HL-60/S4 treated with phorbol 12-myristate 13-acetate at 8.2 ng/mL for 4 days and 3 days (cell line): ENCODE measurements around the gene EPS8L3.
"Not testable (repeated sequence)": the region's sequence is repeated elsewhere in the genome, so short reads cannot be mapped to it uniquely, and the experiment has no call there.

ENCODE experiments used
- in situ Hi-C: fragments of 300-500 bp; cut with MboI; formaldehyde crosslinking; loops from 2 replicates; pipeline ENCODE4 v1.15.0; 2022; ENCODE audit warnings: low sequenced_read_pairs

Gene EPS8L3

DNA sequence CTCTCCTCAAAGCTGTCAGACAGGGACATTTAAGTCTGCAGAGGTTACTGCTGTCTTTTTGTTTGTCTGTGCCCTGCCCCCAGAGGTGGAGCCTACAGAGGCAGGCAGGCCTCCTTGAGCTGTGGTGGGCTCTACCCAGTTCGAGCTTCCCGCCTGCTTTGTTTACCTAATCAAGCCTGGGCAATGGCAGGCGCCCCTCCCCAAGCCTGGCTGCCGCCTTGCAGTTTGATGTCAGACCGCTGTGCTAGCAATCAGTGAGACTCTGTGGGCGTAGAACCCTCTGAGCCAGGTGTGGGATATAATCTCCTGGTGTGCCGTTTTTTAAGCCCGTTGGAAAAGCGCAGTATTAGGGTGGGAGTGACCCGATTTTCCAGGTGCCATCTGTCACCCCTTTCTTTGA is 15.4 kb downstream of the EPS8L3 start:
- in situ Hi-C loops = not testable (repeated sequence)

DNA sequence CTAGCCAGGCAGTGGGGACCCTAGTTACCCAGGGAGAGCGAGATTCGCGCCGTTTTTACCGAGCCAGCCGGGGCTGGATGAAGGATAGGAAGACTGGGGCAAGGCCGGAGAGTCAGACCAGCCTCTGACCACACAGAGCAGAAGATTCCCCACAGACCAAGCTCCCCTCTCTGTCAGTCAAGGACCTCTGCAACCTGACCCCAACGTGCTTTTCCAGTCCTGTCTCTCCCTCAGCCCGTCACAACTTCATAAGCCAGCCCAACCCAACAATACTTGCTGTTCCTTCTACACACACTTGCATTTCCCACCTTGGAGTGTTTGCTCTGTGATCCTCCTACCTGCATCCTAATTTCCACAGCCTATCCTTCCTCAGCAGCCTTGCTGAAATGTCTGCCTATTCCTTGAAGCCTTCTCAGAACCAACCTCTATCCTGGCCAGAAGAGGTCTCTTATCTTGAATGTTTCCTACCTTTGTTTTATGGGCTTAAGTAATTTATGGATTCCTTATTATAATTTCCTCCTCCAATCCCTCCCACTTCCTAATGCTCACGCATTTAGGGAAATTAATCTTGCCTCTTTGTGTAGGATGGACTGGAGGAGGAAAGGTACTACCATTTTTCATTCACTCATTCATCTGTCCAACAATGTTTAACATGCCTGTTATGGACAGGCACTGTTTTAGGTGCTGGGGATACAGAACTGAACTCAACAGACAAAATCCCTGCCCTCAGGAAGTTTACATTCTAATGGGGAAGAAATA is 22.9 kb downstream of the EPS8L3 start, which contains the start of gene GSTM3:
Gene GSTM3, minus strand, starts transcription at position 424 of the 759 bp plus-strand sequence. CDS start 751 bp downstream, outside the sequence.
- in situ Hi-C loops = no loop called here

DNA sequence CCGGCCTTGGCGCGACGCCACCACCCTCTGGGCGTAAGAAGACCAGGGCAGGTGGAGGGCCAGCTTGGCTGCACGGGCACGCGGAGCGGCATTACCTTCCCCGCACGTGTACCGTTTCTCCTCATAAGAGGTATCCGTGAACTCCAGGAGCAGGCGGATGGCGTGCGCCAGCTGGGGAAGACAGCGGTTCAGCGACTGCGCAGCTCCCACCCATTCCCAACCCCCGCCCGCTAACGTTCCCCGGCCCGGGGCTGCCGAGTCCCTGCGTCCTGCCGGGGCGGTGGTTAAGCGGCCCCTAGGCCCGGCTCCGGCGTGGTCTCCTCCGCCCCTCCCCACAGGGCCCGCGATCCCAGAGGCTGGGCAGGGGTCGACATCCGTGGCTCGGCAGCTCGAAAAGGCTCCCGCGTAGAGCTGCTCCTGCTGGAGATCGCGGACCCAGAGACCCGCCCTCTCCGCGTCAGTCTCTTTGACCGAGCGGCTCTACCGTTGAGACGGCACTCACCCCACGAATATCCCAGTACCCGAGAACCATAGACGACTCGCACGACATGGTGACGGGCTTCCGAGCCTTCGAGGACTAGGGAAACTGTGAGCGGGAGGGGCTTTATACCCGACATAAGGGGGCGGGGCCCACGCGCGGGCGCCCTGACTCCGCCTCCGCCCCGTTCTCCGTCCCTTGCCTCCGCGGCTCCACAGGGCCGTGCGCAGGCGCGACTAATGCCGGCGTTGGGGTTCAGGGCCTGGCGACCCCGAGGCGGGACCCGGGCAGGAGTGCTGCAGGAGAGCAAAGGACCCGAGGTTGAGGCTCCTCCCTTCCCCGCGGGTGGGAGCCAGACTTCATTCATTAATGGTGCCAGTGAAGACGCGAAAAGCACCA is 23.7 kb downstream of the EPS8L3 start:
- in situ Hi-C loops = no loop called here

DNA sequence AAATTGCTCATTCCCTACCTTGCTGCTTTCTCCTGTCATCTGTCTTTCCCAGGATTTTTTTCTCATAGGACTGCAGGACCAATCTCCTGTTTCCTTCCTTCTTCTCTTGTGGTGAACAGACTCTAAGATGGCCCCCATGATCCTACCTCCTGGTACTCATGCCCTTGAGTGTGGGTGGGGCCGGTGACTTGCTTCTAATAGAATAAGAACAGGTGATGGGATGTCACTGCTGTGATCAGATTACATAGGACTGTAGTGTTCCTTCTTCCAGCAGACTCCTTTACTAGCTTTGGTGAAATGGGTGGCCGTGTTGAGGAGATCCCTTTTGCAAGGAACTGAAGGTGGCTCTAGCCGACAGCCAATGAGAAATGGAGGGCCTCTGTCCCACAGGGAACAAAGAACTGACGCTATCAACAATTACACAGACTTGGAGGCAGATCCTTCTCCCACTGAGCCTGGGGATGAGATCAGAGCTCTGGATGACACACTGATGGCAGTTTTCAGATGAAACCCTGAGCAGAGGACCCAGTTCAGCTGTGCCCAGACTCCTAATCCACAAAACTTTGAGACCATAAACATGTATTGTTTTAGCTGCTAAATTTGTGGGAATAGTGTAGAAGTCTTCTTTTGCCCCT is 30.4 kb downstream of the EPS8L3 start:
- in situ Hi-C loops = no loop called here

DNA sequence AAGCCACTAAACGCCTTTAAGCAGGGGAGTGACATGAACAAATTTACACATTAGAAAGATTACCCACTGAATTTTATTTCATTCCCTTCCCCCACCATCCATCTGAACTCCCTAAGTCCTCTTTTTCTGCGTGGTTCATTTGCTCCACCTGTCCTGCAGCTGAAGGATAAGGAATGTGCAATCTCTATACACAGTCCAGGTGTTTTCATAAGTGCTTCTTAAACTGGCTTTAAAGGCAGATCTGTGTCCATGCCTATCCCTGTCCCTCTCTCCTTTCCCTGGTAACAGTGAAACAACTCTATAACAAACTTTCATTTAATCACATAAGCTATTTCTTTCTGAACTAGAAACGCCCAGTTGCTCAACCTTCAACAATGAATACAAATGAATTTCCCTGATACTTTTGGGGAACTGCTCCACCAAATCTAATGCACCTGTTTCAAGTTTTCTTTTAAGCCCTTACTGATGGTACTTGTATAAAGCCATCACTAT is 31.3 kb downstream of the EPS8L3 start:
- in situ Hi-C loops = no loop called here

DNA sequence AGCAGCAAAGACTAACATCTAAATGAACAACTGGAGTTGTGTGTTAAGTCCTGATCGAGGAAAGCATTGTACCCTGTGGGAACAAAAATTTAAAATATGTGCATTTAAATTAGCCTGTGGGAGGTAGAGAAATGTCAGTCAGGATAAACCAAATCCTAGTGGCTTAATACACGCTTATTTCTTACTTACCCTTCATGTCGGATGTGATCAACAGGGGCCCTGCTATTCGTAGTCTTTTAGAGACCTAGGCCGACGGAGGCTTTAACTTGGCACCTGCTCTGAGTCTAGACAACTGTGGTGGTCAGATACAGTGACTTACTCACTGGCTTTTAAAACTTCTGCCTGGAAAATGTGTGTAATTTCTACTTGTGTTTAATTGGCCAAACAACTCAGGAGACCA is 33.1 kb downstream of the EPS8L3 start:
- in situ Hi-C loops = no loop called here

DNA sequence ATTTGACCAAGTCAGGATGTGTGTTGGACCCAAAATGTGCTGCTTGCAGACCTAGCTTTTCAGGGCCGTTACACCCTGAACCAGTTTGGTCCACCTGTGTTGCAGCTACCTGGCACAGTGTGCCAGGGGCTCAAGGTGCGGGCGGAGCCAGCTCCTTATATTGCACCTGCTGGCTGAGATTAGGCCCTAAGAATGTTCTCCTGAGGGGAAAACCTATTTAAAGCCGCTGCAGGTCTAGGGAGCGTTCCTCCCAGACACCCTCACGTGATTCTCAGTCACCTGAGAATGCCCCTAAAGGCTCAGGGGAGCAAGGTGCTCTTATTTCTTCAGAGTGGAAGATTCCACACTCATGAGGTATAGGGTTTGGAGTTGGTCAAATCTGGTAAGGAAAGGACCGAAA is 34.9 kb downstream of the EPS8L3 start:
- in situ Hi-C loops = no loop called here

DNA sequence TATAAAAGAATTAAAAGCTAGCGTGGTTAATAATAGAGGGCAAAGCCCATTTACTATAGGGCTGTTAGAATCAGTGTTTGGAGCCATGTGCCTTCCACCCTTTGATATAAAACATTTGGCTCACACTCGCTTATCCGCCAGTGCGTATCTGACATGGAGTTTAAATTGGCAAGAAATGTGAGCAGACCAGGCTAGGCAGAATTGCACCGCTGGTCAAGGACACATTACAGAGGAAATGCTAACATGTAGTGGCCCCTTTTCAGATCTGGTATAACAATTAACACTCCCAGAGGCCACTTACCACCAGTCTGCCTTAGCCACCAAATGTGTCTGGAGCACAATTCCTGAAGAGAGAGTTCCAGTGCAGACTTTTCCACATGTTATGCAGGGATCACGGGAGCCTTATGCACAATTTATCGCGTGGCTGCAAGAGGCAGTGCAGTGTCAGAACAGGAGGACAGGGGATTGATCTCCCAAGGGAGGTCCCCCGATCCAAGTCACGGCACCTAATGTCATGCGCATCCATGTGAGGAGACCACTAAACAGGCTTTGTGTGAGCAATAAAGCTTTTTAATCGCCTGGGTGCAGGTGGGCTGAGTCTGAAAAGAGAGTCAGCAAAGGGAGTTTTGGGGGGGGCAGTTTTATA is 36.9 kb downstream of the EPS8L3 start:
- in situ Hi-C loops = no loop called here

DNA sequence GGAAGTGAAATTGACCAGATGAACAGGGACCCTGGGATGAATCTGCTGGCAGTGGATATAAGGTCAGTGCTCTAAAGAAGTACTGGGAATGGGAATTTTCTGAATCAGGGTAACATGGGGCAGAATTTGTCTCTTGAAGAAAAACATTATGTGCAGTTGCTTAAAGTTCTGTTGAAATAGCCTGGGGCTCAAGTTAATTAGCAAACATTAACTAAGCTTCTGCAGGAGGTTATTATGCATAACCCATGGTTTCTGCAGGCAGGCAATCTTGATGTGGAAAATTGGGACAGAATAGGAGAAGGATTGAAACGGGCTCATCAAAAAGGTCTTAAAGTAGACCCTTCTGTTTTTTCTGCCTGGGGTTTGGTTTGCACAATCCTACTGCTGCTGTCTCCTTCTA is 37.7 kb downstream of the EPS8L3 start:
- in situ Hi-C loops = no loop called here

DNA sequence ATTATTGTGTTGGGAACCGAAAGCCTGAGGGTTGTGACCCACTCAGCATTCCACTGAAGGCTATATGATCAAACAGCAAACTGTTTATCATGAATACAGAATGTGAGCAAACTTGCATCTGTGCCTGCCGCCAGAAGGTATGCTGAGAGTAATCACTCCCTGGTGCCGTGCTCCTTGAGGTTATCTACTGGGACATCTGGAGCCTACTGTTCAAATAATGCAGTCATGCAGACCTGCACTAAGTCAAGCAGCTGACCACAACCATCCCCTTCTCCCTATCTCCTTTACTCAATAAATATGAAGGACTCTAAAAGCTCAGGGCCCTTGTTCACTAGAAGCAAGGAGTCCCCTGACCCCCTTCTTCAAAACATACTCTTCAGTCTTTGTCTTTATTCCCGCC is 38.2 kb downstream of the EPS8L3 start:
- in situ Hi-C loops = no loop called here

DNA sequence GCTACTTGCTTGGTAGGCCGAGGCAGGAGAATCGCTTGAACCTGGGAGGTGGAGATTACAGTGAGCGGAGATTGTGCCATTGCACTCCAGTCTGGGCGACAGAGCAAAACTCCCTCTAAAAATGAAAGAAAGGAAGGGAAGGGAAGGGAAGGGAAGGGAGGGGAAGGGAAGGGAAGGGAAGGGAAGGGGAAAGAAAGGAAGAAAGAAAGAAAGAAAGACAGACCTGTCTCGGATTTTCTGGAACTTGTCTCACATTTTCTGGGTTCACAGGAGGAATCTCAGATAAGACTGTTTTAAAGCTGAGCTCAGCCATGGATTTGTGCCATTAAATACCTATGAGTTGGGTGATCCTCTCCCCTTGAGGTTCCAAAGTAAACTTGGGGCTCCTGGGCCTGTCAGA is 38.8 kb downstream of the EPS8L3 start:
- in situ Hi-C loops = no loop called here

DNA sequence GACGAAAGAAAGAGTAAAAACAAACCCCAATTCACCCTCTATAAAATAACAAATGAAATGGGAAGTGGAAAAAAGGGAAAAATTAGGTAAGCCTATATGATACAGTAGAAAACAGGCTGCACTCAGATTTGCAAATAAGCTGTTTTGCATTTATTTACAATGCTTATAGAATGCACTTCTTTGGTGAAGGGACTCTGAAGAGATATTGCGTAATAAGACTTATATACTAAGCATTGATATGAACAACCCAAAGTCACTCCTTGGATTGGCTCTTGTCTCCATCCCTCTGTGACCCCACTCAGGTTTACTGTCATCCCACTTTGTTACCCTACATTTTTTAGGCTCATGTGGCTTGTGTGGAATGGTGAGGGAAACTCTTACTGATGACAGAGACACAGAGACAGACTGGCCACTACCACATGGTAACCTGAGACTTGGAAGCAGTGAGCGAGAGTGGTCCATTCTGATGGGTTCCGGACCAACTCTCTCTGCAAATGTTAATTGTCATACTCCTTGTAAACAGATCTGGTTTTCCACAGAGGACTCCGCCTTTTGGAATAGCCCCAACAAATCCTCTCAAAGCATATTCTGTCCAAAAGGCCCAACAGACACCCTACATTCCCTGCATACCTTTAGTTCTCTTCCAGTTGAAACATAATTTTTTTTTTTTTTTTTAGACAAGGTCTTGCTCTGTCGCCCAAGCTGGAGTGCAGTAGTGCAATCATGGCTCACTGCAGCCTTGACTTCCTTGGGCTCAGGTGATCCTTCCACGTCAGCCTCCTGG is 40.6 kb downstream of the EPS8L3 start:
- in situ Hi-C loops = no loop called here

DNA sequence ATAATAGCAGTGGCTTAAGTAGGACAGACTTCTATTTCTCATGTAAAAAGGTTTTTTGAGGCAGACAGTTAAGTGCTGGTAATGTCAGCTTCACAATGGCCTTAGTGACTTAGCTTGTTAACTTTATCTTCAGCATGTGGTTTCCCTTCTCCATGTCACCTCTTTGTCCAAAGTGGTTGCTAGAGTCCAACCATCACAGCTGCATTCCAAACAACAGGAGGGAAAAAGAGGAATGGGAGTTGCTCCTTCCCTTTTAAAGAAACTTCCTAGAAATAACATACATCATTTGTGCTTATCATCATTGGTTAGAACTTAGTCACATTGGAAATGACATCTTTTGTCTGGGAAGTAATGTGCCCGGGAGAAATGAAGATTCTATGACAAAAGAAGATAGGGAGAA is 41.8 kb downstream of the EPS8L3 start:
- in situ Hi-C loops = no loop called here

DNA sequence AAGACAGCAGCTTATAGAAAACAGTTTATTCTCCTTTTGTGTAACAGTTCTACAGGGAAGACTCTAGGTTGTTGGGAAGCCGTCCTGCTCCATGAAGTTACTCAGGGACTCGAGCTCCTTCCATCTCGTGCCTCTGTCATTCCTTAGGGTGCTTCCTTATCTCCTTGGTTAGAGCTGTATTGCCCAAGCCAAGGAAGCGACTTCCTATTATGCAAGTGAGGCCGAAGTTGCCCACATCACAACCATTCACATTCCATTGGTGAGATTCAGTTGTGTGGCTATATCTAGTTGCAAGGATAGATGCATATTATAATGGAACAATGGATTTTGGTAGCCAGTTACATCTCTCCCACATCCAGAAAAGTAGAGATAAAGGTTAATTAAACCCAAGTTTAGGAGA is 42.7 kb downstream of the EPS8L3 start:
- in situ Hi-C loops = no loop called here

DNA sequence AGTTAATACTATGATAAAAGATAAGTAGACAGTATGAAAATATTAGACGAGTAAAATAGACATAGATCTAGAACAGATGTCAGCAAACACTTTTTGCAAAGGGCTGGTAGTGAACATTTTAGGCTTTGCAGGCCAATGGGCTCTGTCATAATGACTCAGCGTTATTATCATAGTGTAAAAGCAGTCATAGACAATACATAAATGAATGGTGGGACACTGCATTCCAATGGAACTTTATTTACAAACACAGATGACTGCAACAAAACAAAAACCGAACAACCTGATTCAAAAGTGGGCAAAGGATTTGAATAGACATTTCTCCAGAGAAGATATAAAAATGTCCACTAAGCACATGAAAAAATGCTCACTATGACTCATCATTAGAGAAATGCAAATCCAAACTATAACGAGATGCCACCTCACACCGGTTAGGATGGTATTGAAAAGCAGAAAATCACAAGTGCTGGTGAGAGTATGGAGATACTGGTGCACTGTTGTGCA is 44.3 kb downstream of the EPS8L3 start:
- in situ Hi-C loops = no loop called here

DNA sequence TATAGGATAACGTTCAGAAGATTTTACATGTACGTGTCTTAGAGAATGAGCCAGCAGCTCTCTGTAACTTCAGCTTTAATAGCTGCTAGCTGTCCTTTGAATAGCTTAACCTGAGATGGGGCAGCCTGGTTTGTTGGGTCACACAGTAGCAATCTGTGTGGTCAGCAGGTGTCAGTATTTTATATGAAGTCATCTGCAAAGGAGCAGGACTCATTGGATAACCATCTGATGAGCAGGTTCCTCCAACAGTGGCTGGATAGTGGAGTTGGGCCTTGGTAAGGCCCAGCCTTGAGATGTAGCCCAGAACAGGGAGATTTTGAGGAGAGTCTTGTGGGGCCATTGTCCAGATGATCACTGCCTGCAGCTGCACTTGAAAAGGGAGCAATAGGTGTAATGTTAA is 45.2 kb downstream of the EPS8L3 start:
- in situ Hi-C loops = no loop called here

DNA sequence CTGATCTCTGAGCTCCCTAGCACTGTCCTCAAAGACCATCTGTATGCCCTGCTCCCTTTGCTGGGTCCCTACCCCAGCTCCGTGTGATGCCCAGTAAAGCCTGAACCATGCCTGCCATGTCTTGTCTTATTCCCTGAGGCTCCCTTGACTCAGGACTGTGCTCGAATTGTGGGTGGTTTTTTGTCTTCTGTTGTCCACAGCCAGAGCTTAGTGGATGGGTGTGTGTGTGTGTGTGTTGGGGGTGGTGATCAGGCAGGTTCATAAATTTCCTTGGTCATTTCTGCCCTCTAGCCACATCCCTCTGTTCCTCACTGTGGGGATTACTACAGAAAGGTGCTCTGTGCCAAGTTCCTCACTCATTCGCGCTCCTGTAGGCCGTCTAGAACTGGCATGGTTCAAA is 46.0 kb downstream of the EPS8L3 start:
- in situ Hi-C loops = no loop called here

DNA sequence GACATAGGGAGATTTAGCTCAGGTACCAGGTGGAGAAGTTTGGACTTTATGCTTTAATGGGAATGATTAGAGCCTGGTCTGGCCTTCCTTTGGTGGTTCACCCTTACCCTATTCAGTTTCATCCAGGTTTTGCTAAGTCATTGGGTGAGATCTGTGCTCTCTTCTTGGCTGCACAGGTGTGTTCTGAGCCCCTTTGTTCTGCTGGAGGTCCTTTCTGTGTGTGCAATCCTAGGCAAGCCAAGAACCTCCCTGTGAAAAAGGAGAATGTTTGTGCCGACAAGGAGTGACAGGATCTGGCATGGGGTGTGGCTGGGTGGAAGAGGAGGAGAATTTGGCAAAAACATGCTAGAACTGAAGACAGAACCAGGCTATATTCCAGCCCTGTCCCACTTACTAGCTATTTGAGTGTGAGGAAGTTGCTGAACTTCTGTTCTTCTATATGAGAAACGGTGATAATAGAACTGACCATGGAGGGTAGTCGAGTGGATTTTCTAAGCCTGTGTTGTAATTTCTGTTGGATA is 47.1 kb downstream of the EPS8L3 start:
- in situ Hi-C loops = no loop called here

DNA sequence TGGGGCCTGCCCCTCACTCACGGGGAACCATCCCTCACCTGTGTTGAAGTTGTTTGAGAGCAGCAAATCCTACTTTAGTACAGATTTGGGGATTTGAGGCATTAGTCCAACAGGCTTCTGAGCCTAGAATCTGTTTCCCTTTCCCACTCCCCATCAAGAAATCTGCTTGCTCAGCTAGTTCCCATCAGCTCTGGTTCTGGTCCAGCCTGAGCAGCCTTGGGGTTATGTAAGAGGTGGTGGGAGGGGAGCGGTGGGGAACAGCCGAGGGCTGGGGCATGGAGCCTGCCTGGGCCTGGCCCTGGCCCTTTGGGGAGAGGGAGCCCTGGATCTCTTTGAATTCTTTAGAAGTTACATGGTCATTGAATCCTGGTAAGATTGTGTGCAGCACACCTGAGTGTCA is 47.6 kb downstream of the EPS8L3 start:
- in situ Hi-C loops = no loop called here
